Measurements from ENCODE around the gene GRIP1. TPM values are rescaled to one million over a fixed set of nuclear protein-coding genes. Genes with fewer than 3 reads are reported as not detected.

The GRIP1 gene
- total RNA-seq, 2 donors from 2014 or later, result 5.2 to 19.5 TPM

GRCh38 chr12:66683822-66684221, 4.9 kb upstream of the GRIP1 start:
- H3K27ac ChIP-seq, result no peak overlapping the region
- no peak for TF ChIP-seq POLR2A (IDR thresholded peaks at IDR 0.05)
- TF ChIP-seq POLR2AphosphoS5 (IDR thresholded peaks at IDR 0.05), result no peak
- TF ChIP-seq CTCF (IDR thresholded peaks at IDR 0.05), result no peak
- 92% methylated on average over 3 of the region's 3 CpGs for WGBS
- H3K27me3 ChIP-seq (replicated peaks; ENCODE audit: insufficient read depth), result no peaks in the 10 kb centered on the region
- no peaks in the 10 kb centered on the region for H3K4me1 ChIP-seq (replicated peaks)
- no peak overlapping the region for H3K4me3 ChIP-seq
- no peaks in the 10 kb centered on the region for H3K9me3 ChIP-seq
- H3K36me3 ChIP-seq, result no peaks in the 10 kb centered on the region
- intact Hi-C loops (cut with DNase I), result loop anchor here (10.0 kb wide), 1 partner anchor 381 kb away; no protein-coding TSS in a partner anchor
- DNase-seq (ENCODE audit: low spot score), result no peak

- Histone ChIP-seq H3K36me3 (no peaks in the 10 kb centered on the region), H3K4me3 (no peak overlapping the region), H3K27ac (no peak overlapping the region), H3K27me3 (replicated peaks; ENCODE audit: insufficient read depth) (no peaks in the 10 kb centered on the region), H3K9me3 (no peaks in the 10 kb centered on the region), H3K4me1 (replicated peaks) (no peaks in the 10 kb centered on the region)
- no peak for DNase-seq (ENCODE audit: low spot score)
- TF ChIP-seq POLR2AphosphoS5 (IDR thresholded peaks at IDR 0.05) (no peak), POLR2A (IDR thresholded peaks at IDR 0.05) (no peak), CTCF (IDR thresholded peaks at IDR 0.05) (no peak)
- WGBS, result 82% methylated on average over 6 of the region's 6 CpGs
- intact Hi-C loops (cut with DNase I), result loop anchor here (10.0 kb wide), 1 partner anchor 382 kb away; no protein-coding TSS in a partner anchor
Observed at GRCh38 chr12:66683073-66683472, 4.2 kb upstream of the GRIP1 start.

- intact Hi-C loops (cut with DNase I), result loop anchor here (10.0 kb wide), 1 partner anchor 385 kb away; no protein-coding TSS in a partner anchor
- H3K9me3 ChIP-seq, result no peaks in the 10 kb centered on the region
- no peaks in the 10 kb centered on the region for H3K36me3 ChIP-seq
- TF ChIP-seq POLR2A (IDR thresholded peaks at IDR 0.05), result no peak
- TF ChIP-seq CTCF (IDR thresholded peaks at IDR 0.05), result no peak
- TF ChIP-seq POLR2AphosphoS5 (IDR thresholded peaks at IDR 0.05), result no peak
- H3K27ac ChIP-seq, result no peak overlapping the region
- WGBS, result 63% methylated on average over 7 of the region's 7 CpGs
- H3K4me1 ChIP-seq (replicated peaks), result no peaks in the 10 kb centered on the region
- H3K27me3 ChIP-seq (replicated peaks; ENCODE audit: insufficient read depth), result no peaks in the 10 kb centered on the region
- DNase-seq (ENCODE audit: low spot score), result no peak
- H3K4me3 ChIP-seq, result no peak overlapping the region
Observed at GRCh38 chr12:66679461-66680084, 697 bp upstream of the GRIP1 start.

GRCh38 chr12:66676241-66676640, 2.6 kb downstream of the GRIP1 start:
- TF ChIP-seq POLR2A (IDR thresholded peaks at IDR 0.05), result no peak
- no peak for TF ChIP-seq CTCF (IDR thresholded peaks at IDR 0.05)
- no peak for TF ChIP-seq POLR2AphosphoS5 (IDR thresholded peaks at IDR 0.05)
- no peak for DNase-seq (ENCODE audit: low spot score)
- no peak overlapping the region for H3K27ac ChIP-seq
- H3K4me3 ChIP-seq, result no peak overlapping the region
- H3K4me1 ChIP-seq (replicated peaks), result no peaks in the 10 kb centered on the region
- no peaks in the 10 kb centered on the region for H3K27me3 ChIP-seq (replicated peaks; ENCODE audit: insufficient read depth)
- no peaks in the 10 kb centered on the region for H3K36me3 ChIP-seq
- H3K9me3 ChIP-seq, result no peaks in the 10 kb centered on the region
- intact Hi-C loops (cut with DNase I), result no loop called here

- WGBS, result 60% methylated on average over 4 of the region's 4 CpGs
- Histone ChIP-seq H3K36me3 (no peaks in the 10 kb centered on the region), H3K27ac (no peak overlapping the region), H3K9me3 (no peaks in the 10 kb centered on the region), H3K4me3 (no peak overlapping the region), H3K4me1 (replicated peaks) (no peaks in the 10 kb centered on the region), H3K27me3 (replicated peaks; ENCODE audit: insufficient read depth) (no peaks in the 10 kb centered on the region)
- intact Hi-C loops (cut with DNase I), result no loop called here
- no peak for DNase-seq (ENCODE audit: low spot score)
- TF ChIP-seq POLR2A (IDR thresholded peaks at IDR 0.05), result no peak
- TF ChIP-seq CTCF (IDR thresholded peaks at IDR 0.05), result no peak
- TF ChIP-seq POLR2AphosphoS5 (IDR thresholded peaks at IDR 0.05), result no peak
Observed at GRCh38 chr12:66674495-66675122, 4.3 kb downstream of the GRIP1 start.

Data from prostate gland (tissue), 2 donors.